GM12872 (cell line): ENCODE measurements around the gene CDC42EP1.

Source experiments
- CTCF ChIP-seq: IDR thresholded peaks from 3 replicates; pipeline ENCODE4 v1.5.1; 2011; ENCODE audit warnings: low read depth, mild to moderate bottlenecking, low read length, moderate library complexity; ENCODE audit not compliant: insufficient read depth

CDC42EP1 gene

GRCh38 chr22:37559901-37560607, at the start of gene CDC42EP1:
TSS of gene CDC42EP1 (plus strand) at chr22:37560480. CDS start at chr22:37566350, 5,870 bp downstream.
- TF ChIP-seq CTCF = no peak

GRCh38 chr22:37511395-37512104, 48.7 kb upstream of the CDC42EP1 start:
- no peak for TF ChIP-seq CTCF

- TF ChIP-seq CTCF = no peak
Observed at GRCh38 chr22:37514526-37515051, 45.7 kb upstream of the CDC42EP1 start.

GRCh38 chr22:37515901-37516300, 44.4 kb upstream of the CDC42EP1 start:
- TF ChIP-seq CTCF = no peak

- TF ChIP-seq CTCF = no peak
Observed at GRCh38 chr22:37516456-37516855, 43.8 kb upstream of the CDC42EP1 start.

- TF ChIP-seq CTCF = no peak
Observed at GRCh38 chr22:37517826-37518450, 42.3 kb upstream of the CDC42EP1 start.
